Measurements from ENCODE around the gene SMARCA4. TPM values are rescaled to one million over a fixed set of nuclear protein-coding genes. Genes with fewer than 3 reads are reported as not detected.

SMARCA4 gene
- total and polyA plus RNA-seq, 2 experiments from 2014 or later, result 177 to 336 TPM

- Histone ChIP-seq H3K27me3 (ENCODE audit: insufficient read depth) (no peaks in the 10 kb centered on the region), H2AFZ (no peak overlapping the region), H3K27ac (ENCODE audit: low read depth) (no peak overlapping the region), H3K9me2 (ENCODE audit: insufficient read depth) (no peaks in the 10 kb centered on the region), H3K36me3 (ENCODE audit: insufficient read depth) (peaks cover 43% of the 10 kb centered on the region), H3F3A (replicated peaks; ENCODE audit: low read depth) (peaks cover 27% of the 10 kb centered on the region; the same call in 1 of the 2 replicates), H3K4me2 (no peak overlapping the region), H4K20me1 (replicated peaks; ENCODE audit: insufficient read depth) (peaks cover 6% of the 10 kb centered on the region), H3K4me1 (ENCODE audit: insufficient read depth) (no peaks in the 10 kb centered on the region), H3K4me3 (no peak overlapping the region), H3K79me2 (replicated peaks; ENCODE audit: insufficient read depth) (peaks cover 4% of the 10 kb centered on the region; the same call in 1 of the 2 replicates)
- no peak overlapping the region for H3K4me3 Mint-ChIP-seq
- no peak overlapping the region for H3K27ac Mint-ChIP-seq
- H3K27me3 Mint-ChIP-seq (ENCODE audit: insufficient read depth, low read depth, poor library complexity), result peaks cover 18% of the 10 kb centered on the region
- H3K36me3 Mint-ChIP-seq (ENCODE audit: low read depth), result peaks cover 95% of the 10 kb centered on the region
- DNase-seq (ENCODE audit: low spot score) (no peak), ATAC-seq (no peak)
- no peaks in the 10 kb centered on the region; the same call in 2 of the 3 replicates for H3K4me1 Mint-ChIP-seq
- no peak for TF ChIP-seq NANOG (IDR thresholded peaks at IDR 0.05; ENCODE audit: borderline replicate concordance)
- no peak for TF ChIP-seq CTCF (conservative IDR thresholded peaks at IDR 0.05; ENCODE audit: low read depth in 2 of 2)
- no peak for TF ChIP-seq EZH2 (IDR thresholded peaks at IDR 0.05; ENCODE audit: low read depth, unreplicated experiment)
- no peak for TF ChIP-seq POLR2AphosphoS5 (IDR thresholded peaks at IDR 0.05; ENCODE audit: low read depth)
- TF ChIP-seq EZH2phosphoT487 (IDR thresholded peaks at IDR 0.05; ENCODE audit: unreplicated experiment), result no peak
- no peak for TF ChIP-seq STAT1 (IDR thresholded peaks at IDR 0.05; ENCODE audit: unreplicated experiment)
- no peak for TF ChIP-seq ZNF331 (CRISPR knock-in tag; IDR thresholded peaks at IDR 0.05; ENCODE audit: low read depth)
- TF ChIP-seq ZNF462 (CRISPR knock-in tag; IDR thresholded peaks at IDR 0.05), result no peak
- TF ChIP-seq ZNF114 (CRISPR knock-in tag; IDR thresholded peaks at IDR 0.05), result no peak
- no peaks in the 10 kb centered on the region for H3K9me3 Mint-ChIP-seq
These were observed 57.3 kb downstream of the SMARCA4 start for GRCh38 chr19:11018179-11018578.

All from GM23338 (cell line).